ENCODE results near the gene OCA2. TPM values are rescaled to one million over a fixed set of nuclear protein-coding genes. Genes with fewer than 3 reads are reported as not detected.

Gene OCA2
- total RNA-seq, 1 donor from 2014 or later: 1.0 TPM

DNA sequence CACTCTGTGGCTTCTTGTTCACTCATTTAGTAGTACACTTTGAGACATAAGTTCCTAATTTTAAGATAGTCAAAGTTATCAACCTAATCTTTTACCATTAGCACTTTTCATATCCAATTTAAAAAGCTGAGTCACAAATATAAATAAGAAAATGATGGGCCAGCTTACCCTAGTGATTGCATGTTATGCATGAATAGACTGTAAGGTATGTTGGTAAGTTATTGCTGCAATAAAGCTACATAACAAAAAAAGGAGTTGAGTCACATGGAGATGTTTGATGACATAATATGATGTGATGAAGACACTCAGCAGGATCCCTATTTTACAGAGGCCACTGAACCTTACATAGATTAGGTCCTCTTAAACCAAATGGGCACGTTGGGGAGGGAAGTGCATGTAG is 161.3 kb downstream of the OCA2 start:
- no peak for DNase-seq (ENCODE audit: low spot score in 2 of 2, unreplicated experiment in 2 of 2)
- peaks cover 3% of the 10 kb centered on the region for H3K36me3 Mint-ChIP-seq

GRCh38 chr15:27936164-27936563 is 163.0 kb downstream of the OCA2 start:
- Mint-ChIP-seq H3K27me3 (ENCODE audit: low read depth) (peaks cover 6% of the 10 kb centered on the region), H3K4me1 (peaks cover 11% of the 10 kb centered on the region), H3K9me3 (peaks cover 23% of the 10 kb centered on the region)

More for the DNA sequence above, 161.3 kb downstream of the OCA2 start:
- Mint-ChIP-seq H3K27me3 (ENCODE audit: low read depth) (peaks cover 6% of the 10 kb centered on the region), H3K4me1 (peaks cover 11% of the 10 kb centered on the region), H3K4me3 (no peak overlapping the region), H3K9me3 (peaks cover 12% of the 10 kb centered on the region), H3K27ac (no peak overlapping the region)
- TF ChIP-seq, protein P1, sequence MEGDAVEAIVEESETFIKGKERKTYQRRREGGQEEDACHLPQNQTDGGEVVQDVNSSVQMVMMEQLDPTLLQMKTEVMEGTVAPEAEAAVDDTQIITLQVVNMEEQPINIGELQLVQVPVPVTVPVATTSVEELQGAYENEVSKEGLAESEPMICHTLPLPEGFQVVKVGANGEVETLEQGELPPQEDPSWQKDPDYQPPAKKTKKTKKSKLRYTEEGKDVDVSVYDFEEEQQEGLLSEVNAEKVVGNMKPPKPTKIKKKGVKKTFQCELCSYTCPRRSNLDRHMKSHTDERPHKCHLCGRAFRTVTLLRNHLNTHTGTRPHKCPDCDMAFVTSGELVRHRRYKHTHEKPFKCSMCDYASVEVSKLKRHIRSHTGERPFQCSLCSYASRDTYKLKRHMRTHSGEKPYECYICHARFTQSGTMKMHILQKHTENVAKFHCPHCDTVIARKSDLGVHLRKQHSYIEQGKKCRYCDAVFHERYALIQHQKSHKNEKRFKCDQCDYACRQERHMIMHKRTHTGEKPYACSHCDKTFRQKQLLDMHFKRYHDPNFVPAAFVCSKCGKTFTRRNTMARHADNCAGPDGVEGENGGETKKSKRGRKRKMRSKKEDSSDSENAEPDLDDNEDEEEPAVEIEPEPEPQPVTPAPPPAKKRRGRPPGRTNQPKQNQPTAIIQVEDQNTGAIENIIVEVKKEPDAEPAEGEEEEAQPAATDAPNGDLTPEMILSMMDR (IDR thresholded peaks at IDR 0.05; ENCODE audit: unreplicated experiment): no peak

GRCh38 chr15:27935328-27935727 is 163.8 kb downstream of the OCA2 start:
- H3K27ac Mint-ChIP-seq: no peak overlapping the region

More at GRCh38 chr15:27936164-27936563, 163.0 kb downstream of the OCA2 start:
- TF ChIP-seq, protein P1 (IDR thresholded peaks at IDR 0.05; ENCODE audit: unreplicated experiment): no peak
- Mint-ChIP-seq H3K36me3 (peaks cover 12% of the 10 kb centered on the region), H3K27ac (no peak overlapping the region), H3K4me3 (no peak overlapping the region)
- no peak for DNase-seq (ENCODE audit: low spot score in 2 of 2, unreplicated experiment in 2 of 2)

GRCh38 chr15:27934782-27935181 is 164.3 kb downstream of the OCA2 start:
- TF ChIP-seq, protein P1 (IDR thresholded peaks at IDR 0.05; ENCODE audit: unreplicated experiment): no peak

More at GRCh38 chr15:27935328-27935727, 163.8 kb downstream of the OCA2 start:
- H3K27me3 Mint-ChIP-seq (ENCODE audit: low read depth): peaks cover 4% of the 10 kb centered on the region
- peaks cover 11% of the 10 kb centered on the region for H3K4me1 Mint-ChIP-seq
- TF ChIP-seq, protein P1 (IDR thresholded peaks at IDR 0.05; ENCODE audit: unreplicated experiment): no peak
- H3K9me3 Mint-ChIP-seq: peaks cover 27% of the 10 kb centered on the region
- no peak overlapping the region for H3K4me3 Mint-ChIP-seq
- no peak for DNase-seq (ENCODE audit: low spot score in 2 of 2, unreplicated experiment in 2 of 2)
- peaks cover 12% of the 10 kb centered on the region for H3K36me3 Mint-ChIP-seq

GRCh38 chr15:27933562-27933961 is 165.6 kb downstream of the OCA2 start:
- Mint-ChIP-seq H3K27me3 (ENCODE audit: low read depth) (no peaks in the 10 kb centered on the region), H3K9me3 (peaks cover 33% of the 10 kb centered on the region), H3K4me3 (no peak overlapping the region), H3K36me3 (peaks cover 12% of the 10 kb centered on the region), H3K4me1 (peaks cover 11% of the 10 kb centered on the region), H3K27ac (no peak overlapping the region)
- TF ChIP-seq, protein P1 (IDR thresholded peaks at IDR 0.05; ENCODE audit: unreplicated experiment): no peak
- no peak for DNase-seq (ENCODE audit: low spot score in 2 of 2, unreplicated experiment in 2 of 2)

More at GRCh38 chr15:27934782-27935181, 164.3 kb downstream of the OCA2 start:
- Mint-ChIP-seq H3K36me3 (peaks cover 12% of the 10 kb centered on the region), H3K4me1 (peaks cover 11% of the 10 kb centered on the region), H3K27ac (no peak overlapping the region), H3K4me3 (no peak overlapping the region), H3K9me3 (peaks cover 31% of the 10 kb centered on the region), H3K27me3 (ENCODE audit: low read depth) (peaks cover under 1% of the 10 kb centered on the region)
- DNase-seq (ENCODE audit: low spot score in 2 of 2, unreplicated experiment in 2 of 2): no peak

DNA sequence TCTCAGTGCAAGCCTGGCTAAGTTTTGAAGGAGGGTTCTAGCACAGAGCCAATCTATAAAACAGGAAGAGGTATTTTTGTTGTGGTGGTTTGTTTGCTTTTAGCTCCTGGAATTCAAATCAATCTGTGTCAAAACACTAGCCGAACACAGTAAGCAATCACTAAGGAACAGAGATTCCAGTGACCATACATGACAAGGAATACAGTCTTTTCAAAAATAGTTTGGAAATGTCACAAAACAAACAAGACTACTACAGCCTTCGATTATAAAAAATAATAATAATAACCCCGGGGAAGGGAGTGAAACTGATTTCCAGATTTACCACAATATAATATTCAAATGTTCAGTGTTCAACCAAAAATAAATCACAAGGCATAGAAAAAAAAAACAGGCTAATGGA is 166.5 kb downstream of the OCA2 start:
- Mint-ChIP-seq H3K4me3 (no peak overlapping the region), H3K9me3 (peaks cover 33% of the 10 kb centered on the region), H3K27me3 (ENCODE audit: low read depth) (no peaks in the 10 kb centered on the region), H3K4me1 (peaks cover 11% of the 10 kb centered on the region), H3K36me3 (peaks cover 12% of the 10 kb centered on the region), H3K27ac (no peak overlapping the region)
- no peak for DNase-seq (ENCODE audit: low spot score in 2 of 2, unreplicated experiment in 2 of 2)
- TF ChIP-seq, protein P1 (IDR thresholded peaks at IDR 0.05; ENCODE audit: unreplicated experiment): no peak

Measured in mesothelial cell of epicardium (in vitro differentiated cells).